Measurements from ENCODE around the gene ARHGEF5. TPM values are rescaled to one million over a fixed set of nuclear protein-coding genes. Genes with fewer than 3 reads are reported as not detected.

The ARHGEF5 gene
- polyA plus RNA-seq, 1 of the 3 experiments (the other 2 are of a cell fraction): 0.07 TPM

DNA sequence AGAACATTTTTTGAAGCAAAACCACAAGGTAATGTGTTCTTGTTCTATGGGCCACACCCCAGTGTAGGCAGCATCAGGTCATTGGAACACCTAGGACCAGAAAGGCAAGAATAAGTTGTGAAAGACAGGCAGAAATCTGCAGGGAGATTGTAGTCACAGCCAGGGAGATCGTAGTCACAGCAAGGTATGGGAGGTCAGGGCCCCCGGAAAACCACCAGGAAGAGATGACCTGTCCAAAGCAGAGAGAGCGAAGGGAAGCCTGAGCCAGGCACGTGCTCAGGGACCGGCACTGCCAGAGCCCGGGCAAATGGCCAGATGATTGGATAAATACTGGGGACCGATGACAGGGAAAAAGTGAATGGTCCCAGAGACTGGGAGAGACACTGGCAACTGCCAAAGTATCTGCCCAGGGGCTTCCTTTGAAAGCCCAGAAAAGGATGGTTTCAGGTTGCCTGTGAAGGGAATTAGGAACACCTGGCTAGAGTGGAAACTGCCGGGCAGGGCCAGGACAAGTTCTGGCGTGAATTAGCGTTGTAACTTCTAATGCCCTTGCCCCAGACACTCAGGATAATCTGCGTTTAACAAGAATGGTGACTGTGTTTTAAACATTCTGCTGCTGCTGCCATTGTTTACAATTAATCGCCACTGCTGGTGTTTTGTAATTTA, 52.2 kb downstream of the ARHGEF5 start:
- TF ChIP-seq TCF12 (IDR thresholded peaks at IDR 0.05) (no peak), ELF1 (IDR thresholded peaks at IDR 0.05) (no peak), CHD2 (IDR thresholded peaks at IDR 0.05; ENCODE audit: low read length, partially characterized antibody) (no peak), FOSL2 (IDR thresholded peaks at IDR 0.05; ENCODE audit: borderline replicate concordance, low read depth) (no peak), NRF1 (IDR thresholded peaks at IDR 0.05; ENCODE audit: low read depth, low read length) (no peak), FOXJ3 (CRISPR knock-in tag; IDR thresholded peaks at IDR 0.05) (no peak), EZH2phosphoT487 (IDR thresholded peaks at IDR 0.05; ENCODE audit: borderline replicate concordance, low read depth) (no peak), POLR2AphosphoS5 (IDR thresholded peaks at IDR 0.05; ENCODE audit: low read depth, low read length) (no peak)
- TF ChIP-seq, protein P1, sequence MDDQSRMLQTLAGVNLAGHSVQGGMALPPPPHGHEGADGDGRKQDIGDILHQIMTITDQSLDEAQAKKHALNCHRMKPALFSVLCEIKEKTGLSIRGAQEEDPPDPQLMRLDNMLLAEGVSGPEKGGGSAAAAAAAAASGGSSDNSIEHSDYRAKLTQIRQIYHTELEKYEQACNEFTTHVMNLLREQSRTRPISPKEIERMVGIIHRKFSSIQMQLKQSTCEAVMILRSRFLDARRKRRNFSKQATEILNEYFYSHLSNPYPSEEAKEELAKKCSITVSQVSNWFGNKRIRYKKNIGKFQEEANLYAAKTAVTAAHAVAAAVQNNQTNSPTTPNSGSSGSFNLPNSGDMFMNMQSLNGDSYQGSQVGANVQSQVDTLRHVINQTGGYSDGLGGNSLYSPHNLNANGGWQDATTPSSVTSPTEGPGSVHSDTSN (IDR thresholded peaks at IDR 0.05): no peak
- TF ChIP-seq, protein P2, sequence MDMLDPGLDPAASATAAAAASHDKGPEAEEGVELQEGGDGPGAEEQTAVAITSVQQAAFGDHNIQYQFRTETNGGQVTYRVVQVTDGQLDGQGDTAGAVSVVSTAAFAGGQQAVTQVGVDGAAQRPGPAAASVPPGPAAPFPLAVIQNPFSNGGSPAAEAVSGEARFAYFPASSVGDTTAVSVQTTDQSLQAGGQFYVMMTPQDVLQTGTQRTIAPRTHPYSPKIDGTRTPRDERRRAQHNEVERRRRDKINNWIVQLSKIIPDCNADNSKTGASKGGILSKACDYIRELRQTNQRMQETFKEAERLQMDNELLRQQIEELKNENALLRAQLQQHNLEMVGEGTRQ (IDR thresholded peaks at IDR 0.05; ENCODE audit: borderline replicate concordance, low read depth, low read length): no peak
- TF ChIP-seq, protein P3, sequence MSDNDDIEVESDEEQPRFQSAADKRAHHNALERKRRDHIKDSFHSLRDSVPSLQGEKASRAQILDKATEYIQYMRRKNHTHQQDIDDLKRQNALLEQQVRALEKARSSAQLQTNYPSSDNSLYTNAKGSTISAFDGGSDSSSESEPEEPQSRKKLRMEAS (IDR thresholded peaks at IDR 0.05; ENCODE audit: low read depth): no peak
- no peak overlapping the region for H3K27ac ChIP-seq (ENCODE audit: low read depth in 2 of 2, low read length in 1 of 2)
- H3K79me2 ChIP-seq (ENCODE audit: insufficient read depth): no peaks in the 10 kb centered on the region
- no peak overlapping the region for H3K9ac ChIP-seq
- H3K4me2 ChIP-seq: no peak overlapping the region
- no peaks in the 10 kb centered on the region for H3K9me2 ChIP-seq
- H4K20me1 ChIP-seq (ENCODE audit: insufficient read depth): no peaks in the 10 kb centered on the region
- DNase-seq: no peak
- no peaks in the 10 kb centered on the region for H3K9me3 ChIP-seq
- 6% methylated on average over 12 of the region's 12 CpGs for WGBS (ENCODE audit: low lambda C conversion rate)
- H3F3A ChIP-seq (replicated peaks; ENCODE audit: insufficient read depth): no peaks in the 10 kb centered on the region
- peaks cover 47% of the 10 kb centered on the region; the same call in 1 of the 2 replicates for H3K27me3 ChIP-seq (ENCODE audit: insufficient read depth)
- ChIA-PET POLR2A (no interaction called here), CTCF (no interaction called here)
- no peaks in the 10 kb centered on the region for H3K4me1 ChIP-seq (ENCODE audit: control insufficient read depth in 1 of 2, insufficient read depth in 2 of 2, low read depth in 1 of 2, low read length in 1 of 2)
- no peak overlapping the region for H2AFZ ChIP-seq (ENCODE audit: low read depth)
- H3K36me3 ChIP-seq (replicated peaks in 1 of 2; ENCODE audit: control insufficient read depth in 1 of 2, insufficient read depth in 2 of 2, low read length in 1 of 2): no peaks in the 10 kb centered on the region
- H3K4me3 ChIP-seq (ENCODE audit: low read depth in 2 of 2, low read length in 1 of 2): no peak overlapping the region

DNA sequence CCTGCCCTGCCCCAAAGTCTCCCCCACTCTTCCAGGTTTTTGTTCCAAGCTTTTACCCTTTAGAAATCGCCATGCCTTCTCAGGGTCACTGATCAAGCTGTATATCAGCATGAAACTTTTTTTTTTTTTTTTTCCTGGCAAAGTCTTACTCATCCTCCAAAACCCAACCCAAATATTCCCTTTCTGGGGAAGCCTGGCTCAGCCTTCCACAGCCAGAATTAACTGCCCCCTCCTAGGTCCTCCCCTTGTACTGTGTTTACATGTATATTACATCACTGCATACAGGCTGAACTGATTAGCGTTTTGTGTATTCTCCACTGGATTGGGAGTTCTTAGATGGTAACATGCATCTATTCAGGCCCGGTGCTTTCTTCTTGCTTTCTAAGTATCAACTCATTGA, 52.9 kb downstream of the ARHGEF5 start:
- H3K4me3 ChIP-seq (ENCODE audit: low read depth in 2 of 2, low read length in 1 of 2): no peak overlapping the region
- CTCF ChIA-PET: no interaction called here
- no peaks in the 10 kb centered on the region for H3K9me2 ChIP-seq
- no peaks in the 10 kb centered on the region for H4K20me1 ChIP-seq (ENCODE audit: insufficient read depth)
- H3K4me2 ChIP-seq: no peak overlapping the region
- H2AFZ ChIP-seq (ENCODE audit: low read depth): no peak overlapping the region
- WGBS (ENCODE audit: low lambda C conversion rate): 9% methylated on average over 3 of the region's 3 CpGs
- H3K4me1 ChIP-seq (ENCODE audit: control insufficient read depth in 1 of 2, insufficient read depth in 2 of 2, low read depth in 1 of 2, low read length in 1 of 2): no peaks in the 10 kb centered on the region
- no peaks in the 10 kb centered on the region for H3K36me3 ChIP-seq (replicated peaks in 1 of 2; ENCODE audit: control insufficient read depth in 1 of 2, insufficient read depth in 2 of 2, low read length in 1 of 2)
- H3K27ac ChIP-seq (ENCODE audit: low read depth in 2 of 2, low read length in 1 of 2): no peak overlapping the region
- POLR2A ChIA-PET: no interaction called here
- no peaks in the 10 kb centered on the region for H3K79me2 ChIP-seq (ENCODE audit: insufficient read depth)
- H3K27me3 ChIP-seq (ENCODE audit: insufficient read depth): peaks cover 46% of the 10 kb centered on the region; the same call in 1 of the 2 replicates
- no peak overlapping the region for H3K9ac ChIP-seq
- H3K9me3 ChIP-seq: no peaks in the 10 kb centered on the region
- H3F3A ChIP-seq (replicated peaks; ENCODE audit: insufficient read depth): no peaks in the 10 kb centered on the region
- DNase-seq: no peak
- TF ChIP-seq RAD21 (IDR thresholded peaks at IDR 0.05; ENCODE audit: low read length) (no peak), EP300 (IDR thresholded peaks at IDR 0.05; ENCODE audit: borderline replicate concordance in 1 of 2, low read depth in 1 of 2, low read length in 1 of 2) (no peak), EZH2phosphoT487 (IDR thresholded peaks at IDR 0.05; ENCODE audit: borderline replicate concordance, low read depth) (no peak), TCF12 (IDR thresholded peaks at IDR 0.05) (no peak), JUND (IDR thresholded peaks at IDR 0.05) (no peak), RCOR1 (IDR thresholded peaks at IDR 0.05; ENCODE audit: low read length) (no peak), NRF1 (IDR thresholded peaks at IDR 0.05; ENCODE audit: low read depth, low read length) (no peak), GABPA (IDR thresholded peaks at IDR 0.05; ENCODE audit: low read depth) (no peak), TAF1 (IDR thresholded peaks at IDR 0.05; ENCODE audit: borderline replicate concordance, low read depth, low read length) (no peak), SIN3A (IDR thresholded peaks at IDR 0.05; ENCODE audit: borderline replicate concordance, low read depth, low read length) (no peak), RXRA (IDR thresholded peaks at IDR 0.05; ENCODE audit: borderline replicate concordance, low read depth) (no peak), GATA2 (CRISPR knock-in tag; IDR thresholded peaks at IDR 0.05) (no peak), ELF1 (IDR thresholded peaks at IDR 0.05) (no peak), MXI1 (IDR thresholded peaks at IDR 0.05; ENCODE audit: low read depth, low read length) (no peak), MEF2A (IDR thresholded peaks at IDR 0.05; ENCODE audit: borderline replicate concordance, low read depth) (no peak), FOXJ3 (CRISPR knock-in tag; IDR thresholded peaks at IDR 0.05) (no peak)
- TF ChIP-seq, protein P3 (IDR thresholded peaks at IDR 0.05; ENCODE audit: low read depth): no peak
- TF ChIP-seq, protein P4, sequence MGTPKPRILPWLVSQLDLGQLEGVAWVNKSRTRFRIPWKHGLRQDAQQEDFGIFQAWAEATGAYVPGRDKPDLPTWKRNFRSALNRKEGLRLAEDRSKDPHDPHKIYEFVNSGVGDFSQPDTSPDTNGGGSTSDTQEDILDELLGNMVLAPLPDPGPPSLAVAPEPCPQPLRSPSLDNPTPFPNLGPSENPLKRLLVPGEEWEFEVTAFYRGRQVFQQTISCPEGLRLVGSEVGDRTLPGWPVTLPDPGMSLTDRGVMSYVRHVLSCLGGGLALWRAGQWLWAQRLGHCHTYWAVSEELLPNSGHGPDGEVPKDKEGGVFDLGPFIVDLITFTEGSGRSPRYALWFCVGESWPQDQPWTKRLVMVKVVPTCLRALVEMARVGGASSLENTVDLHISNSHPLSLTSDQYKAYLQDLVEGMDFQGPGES (IDR thresholded peaks at IDR 0.05; ENCODE audit: low read depth, low read length): no peak
- TF ChIP-seq, protein P2 (IDR thresholded peaks at IDR 0.05; ENCODE audit: borderline replicate concordance, low read depth, low read length): no peak
